HepG2 (cell line): Measurements from ENCODE around the gene C12orf43.

Experiments used
- EP300 ChIP-seq, 3 experiments: sonication (generic) in 1 of 3; formaldehyde crosslinking in 1 of 3; IDR thresholded peaks; 2 replicates each; pipeline versions ENCODE4 v1.5.1 to v1.6.1; 2011 to 2020; ENCODE audit warnings: low read depth in 2 of 3, low read length in 2 of 3, borderline replicate concordance in 1 of 3, improper control_type of control experiment in 1 of 3, mild to moderate bottlenecking in 1 of 3, missing genetic modification reagents in 1 of 3, moderate library complexity in 1 of 3
- MEF2D ChIP-seq: sonication (generic); formaldehyde crosslinking; IDR thresholded peaks from 2 replicates; pipeline ENCODE4 v1.5.1; 2020; ENCODE audit warnings: mild to moderate bottlenecking, missing genetic modification reagents
- NCOA1 ChIP-seq: sonication (generic); formaldehyde crosslinking; IDR thresholded peaks from 2 replicates; pipeline ENCODE4 v1.9.0; 2021; ENCODE audit warnings: missing genetic modification reagents
- PHF20 ChIP-seq: sonication (generic); formaldehyde crosslinking; IDR thresholded peaks from 2 replicates; pipeline ENCODE4 v1.5.0; 2020; ENCODE audit warnings: mild to moderate bottlenecking, missing genetic modification reagents
- SP2 ChIP-seq: sonication (generic); formaldehyde crosslinking; IDR thresholded peaks from 2 replicates; pipeline ENCODE4 v1.5.1; 2020; ENCODE audit warnings: mild to moderate bottlenecking, missing genetic modification reagents
- TAF1 ChIP-seq: sonication (generic); formaldehyde crosslinking; IDR thresholded peaks from 2 replicates; pipeline ENCODE4 v1.4.0; 2020; ENCODE audit warnings: missing genetic modification reagents
- TF ChIP-seq, protein P1 (sequence below): sonication (generic); formaldehyde crosslinking; IDR thresholded peaks from 2 replicates; pipeline ENCODE4 v1.5.0; 2020; ENCODE audit warnings: mild to moderate bottlenecking, missing genetic modification reagents, moderate library complexity
- TF ChIP-seq, protein P2 (sequence below): sonication (generic); formaldehyde crosslinking; IDR thresholded peaks from one replicate; pipeline ENCODE4 v1.5.1; 2020; ENCODE audit warnings: mild to moderate bottlenecking, missing genetic modification reagents; ENCODE audit errors: not compliant biosample characterization
- TF ChIP-seq, protein P3 (sequence below): sonication (generic); formaldehyde crosslinking; IDR thresholded peaks from 2 replicates; pipeline ENCODE4 v1.4.0; 2020; ENCODE audit warnings: low read depth, mild to moderate bottlenecking, missing genetic modification reagents
- TF ChIP-seq, protein P4 (sequence below): sonication (generic); formaldehyde crosslinking; IDR thresholded peaks from 2 replicates; pipeline ENCODE4 v1.4.0; 2020; ENCODE audit warnings: mild to moderate bottlenecking, low read depth, missing genetic modification reagents
- TF ChIP-seq, protein P5 (sequence below): sonication (generic); formaldehyde crosslinking; IDR thresholded peaks from 2 replicates; pipeline ENCODE4 v1.4.0; 2020; ENCODE audit warnings: missing genetic modification reagents

DNA sequence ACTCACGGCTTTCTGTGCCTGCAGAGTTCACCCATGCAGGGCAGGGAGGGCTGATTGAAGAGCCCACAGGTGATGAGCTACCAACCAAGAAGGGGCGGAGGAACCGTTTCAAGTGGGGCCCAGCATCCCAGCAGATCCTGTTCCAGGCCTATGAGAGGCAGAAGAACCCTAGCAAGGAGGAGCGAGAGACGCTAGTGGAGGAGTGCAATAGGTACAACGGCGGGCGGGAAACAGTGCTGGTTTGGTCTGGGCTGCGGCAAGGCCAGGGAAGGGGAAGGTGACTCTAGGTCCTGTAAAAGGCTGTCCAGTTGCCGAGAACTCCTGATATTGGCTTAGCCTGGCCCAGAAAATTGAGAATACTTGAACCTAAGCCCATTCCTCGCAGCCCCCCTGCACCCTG, 22.8 kb downstream of the C12orf43 start:
- TF ChIP-seq, protein P1, sequence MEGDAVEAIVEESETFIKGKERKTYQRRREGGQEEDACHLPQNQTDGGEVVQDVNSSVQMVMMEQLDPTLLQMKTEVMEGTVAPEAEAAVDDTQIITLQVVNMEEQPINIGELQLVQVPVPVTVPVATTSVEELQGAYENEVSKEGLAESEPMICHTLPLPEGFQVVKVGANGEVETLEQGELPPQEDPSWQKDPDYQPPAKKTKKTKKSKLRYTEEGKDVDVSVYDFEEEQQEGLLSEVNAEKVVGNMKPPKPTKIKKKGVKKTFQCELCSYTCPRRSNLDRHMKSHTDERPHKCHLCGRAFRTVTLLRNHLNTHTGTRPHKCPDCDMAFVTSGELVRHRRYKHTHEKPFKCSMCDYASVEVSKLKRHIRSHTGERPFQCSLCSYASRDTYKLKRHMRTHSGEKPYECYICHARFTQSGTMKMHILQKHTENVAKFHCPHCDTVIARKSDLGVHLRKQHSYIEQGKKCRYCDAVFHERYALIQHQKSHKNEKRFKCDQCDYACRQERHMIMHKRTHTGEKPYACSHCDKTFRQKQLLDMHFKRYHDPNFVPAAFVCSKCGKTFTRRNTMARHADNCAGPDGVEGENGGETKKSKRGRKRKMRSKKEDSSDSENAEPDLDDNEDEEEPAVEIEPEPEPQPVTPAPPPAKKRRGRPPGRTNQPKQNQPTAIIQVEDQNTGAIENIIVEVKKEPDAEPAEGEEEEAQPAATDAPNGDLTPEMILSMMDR (CRISPR knock-in tag), result no peak
- TF ChIP-seq, protein P2, sequence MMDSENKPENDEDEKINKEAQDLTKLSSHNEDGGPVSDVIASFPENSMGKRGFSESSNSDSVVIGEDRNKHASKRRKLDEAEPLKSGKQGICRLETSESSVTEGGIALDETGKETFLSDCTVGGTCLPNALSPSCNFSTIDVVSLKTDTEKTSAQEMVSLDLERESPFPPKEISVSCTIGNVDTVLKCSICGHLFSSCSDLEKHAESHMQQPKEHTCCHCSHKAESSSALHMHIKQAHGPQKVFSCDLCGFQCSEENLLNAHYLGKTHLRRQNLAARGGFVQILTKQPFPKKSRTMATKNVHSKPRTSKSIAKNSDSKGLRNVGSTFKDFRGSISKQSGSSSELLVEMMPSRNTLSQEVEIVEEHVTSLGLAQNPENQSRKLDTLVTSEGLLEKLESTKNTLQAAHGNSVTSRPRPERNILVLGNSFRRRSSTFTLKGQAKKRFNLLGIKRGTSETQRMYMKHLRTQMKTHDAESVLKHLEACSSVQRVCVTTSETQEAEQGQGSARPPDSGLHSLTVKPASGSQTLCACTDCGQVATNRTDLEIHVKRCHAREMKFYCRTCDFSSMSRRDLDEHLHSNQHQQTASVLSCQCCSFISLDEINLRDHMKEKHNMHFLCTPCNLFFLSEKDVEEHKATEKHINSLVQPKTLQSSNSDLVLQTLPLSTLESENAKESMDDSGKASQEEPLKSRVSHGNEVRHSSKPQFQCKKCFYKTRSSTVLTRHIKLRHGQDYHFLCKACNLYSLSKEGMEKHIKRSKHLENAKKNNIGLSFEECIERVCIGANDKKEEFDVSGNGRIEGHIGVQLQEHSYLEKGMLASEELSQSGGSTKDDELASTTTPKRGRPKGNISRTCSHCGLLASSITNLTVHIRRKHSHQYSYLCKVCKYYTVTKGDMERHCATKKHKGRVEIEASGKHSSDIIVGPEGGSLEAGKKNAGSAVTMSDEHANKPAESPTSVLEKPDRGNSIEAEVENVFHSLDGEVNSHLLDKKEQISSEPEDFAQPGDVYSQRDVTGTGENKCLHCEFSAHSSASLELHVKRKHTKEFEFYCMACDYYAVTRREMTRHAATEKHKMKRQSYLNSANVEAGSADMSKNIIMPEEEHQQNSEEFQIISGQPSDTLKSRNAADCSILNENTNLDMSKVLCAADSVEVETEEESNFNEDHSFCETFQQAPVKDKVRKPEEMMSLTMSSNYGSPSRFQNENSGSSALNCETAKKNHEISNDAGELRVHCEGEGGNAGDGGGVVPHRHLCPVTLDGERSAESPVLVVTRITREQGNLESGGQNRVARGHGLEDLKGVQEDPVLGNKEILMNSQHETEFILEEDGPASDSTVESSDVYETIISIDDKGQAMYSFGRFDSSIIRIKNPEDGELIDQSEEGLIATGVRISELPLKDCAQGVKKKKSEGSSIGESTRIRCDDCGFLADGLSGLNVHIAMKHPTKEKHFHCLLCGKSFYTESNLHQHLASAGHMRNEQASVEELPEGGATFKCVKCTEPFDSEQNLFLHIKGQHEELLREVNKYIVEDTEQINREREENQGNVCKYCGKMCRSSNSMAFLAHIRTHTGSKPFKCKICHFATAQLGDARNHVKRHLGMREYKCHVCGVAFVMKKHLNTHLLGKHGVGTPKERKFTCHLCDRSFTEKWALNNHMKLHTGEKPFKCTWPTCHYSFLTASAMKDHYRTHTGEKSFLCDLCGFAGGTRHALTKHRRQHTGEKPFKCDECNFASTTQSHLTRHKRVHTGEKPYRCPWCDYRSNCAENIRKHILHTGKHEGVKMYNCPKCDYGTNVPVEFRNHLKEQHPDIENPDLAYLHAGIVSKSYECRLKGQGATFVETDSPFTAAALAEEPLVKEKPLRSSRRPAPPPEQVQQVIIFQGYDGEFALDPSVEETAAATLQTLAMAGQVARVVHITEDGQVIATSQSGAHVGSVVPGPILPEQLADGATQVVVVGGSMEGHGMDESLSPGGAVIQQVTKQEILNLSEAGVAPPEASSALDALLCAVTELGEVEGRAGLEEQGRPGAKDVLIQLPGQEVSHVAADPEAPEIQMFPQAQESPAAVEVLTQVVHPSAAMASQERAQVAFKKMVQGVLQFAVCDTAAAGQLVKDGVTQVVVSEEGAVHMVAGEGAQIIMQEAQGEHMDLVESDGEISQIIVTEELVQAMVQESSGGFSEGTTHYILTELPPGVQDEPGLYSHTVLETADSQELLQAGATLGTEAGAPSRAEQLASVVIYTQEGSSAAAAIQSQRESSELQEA, result no peak
- TF ChIP-seq SP2 (CRISPR knock-in tag) (no peak), EP300 (IDR thresholded peaks at IDR 0.05; ENCODE audit: low read depth in 2 of 2, low read length in 2 of 2) (no peak), EP300 (CRISPR knock-in tag; IDR thresholded peaks at IDR 0.05; ENCODE audit: borderline replicate concordance) (no peak), TAF1 (CRISPR knock-in tag) (no peak), NCOA1 (CRISPR knock-in tag) (no peak), MEF2D (CRISPR knock-in tag) (no peak), PHF20 (CRISPR knock-in tag) (no peak)
- TF ChIP-seq, protein P3, sequence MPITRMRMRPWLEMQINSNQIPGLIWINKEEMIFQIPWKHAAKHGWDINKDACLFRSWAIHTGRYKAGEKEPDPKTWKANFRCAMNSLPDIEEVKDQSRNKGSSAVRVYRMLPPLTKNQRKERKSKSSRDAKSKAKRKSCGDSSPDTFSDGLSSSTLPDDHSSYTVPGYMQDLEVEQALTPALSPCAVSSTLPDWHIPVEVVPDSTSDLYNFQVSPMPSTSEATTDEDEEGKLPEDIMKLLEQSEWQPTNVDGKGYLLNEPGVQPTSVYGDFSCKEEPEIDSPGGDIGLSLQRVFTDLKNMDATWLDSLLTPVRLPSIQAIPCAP (CRISPR knock-in tag), result no peak
- TF ChIP-seq, protein P4, sequence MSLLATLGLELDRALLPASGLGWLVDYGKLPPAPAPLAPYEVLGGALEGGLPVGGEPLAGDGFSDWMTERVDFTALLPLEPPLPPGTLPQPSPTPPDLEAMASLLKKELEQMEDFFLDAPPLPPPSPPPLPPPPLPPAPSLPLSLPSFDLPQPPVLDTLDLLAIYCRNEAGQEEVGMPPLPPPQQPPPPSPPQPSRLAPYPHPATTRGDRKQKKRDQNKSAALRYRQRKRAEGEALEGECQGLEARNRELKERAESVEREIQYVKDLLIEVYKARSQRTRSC (CRISPR knock-in tag), result no peak
- TF ChIP-seq, protein P5, sequence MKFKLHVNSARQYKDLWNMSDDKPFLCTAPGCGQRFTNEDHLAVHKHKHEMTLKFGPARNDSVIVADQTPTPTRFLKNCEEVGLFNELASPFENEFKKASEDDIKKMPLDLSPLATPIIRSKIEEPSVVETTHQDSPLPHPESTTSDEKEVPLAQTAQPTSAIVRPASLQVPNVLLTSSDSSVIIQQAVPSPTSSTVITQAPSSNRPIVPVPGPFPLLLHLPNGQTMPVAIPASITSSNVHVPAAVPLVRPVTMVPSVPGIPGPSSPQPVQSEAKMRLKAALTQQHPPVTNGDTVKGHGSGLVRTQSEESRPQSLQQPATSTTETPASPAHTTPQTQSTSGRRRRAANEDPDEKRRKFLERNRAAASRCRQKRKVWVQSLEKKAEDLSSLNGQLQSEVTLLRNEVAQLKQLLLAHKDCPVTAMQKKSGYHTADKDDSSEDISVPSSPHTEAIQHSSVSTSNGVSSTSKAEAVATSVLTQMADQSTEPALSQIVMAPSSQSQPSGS (CRISPR knock-in tag), result no peak
